SK-N-SH (cell line): ENCODE measurements around the gene TGDS. TPM values are rescaled to one million over a fixed set of nuclear protein-coding genes. Genes with fewer than 3 reads are reported as not detected.

Experiments used
- CTCF ChIA-PET: fragments of 300-600, 350-600 bp; formaldehyde crosslinking; extraction: SDS; loops from one replicate; lab custom pipeline; 2021; lab: Yijun Ruan, JAX
- POLR2A ChIA-PET: fragments of 350-600 bp; sonication (Branson Sonifier 250); formaldehyde crosslinking; extraction: SDS; loops from one replicate; lab custom pipeline; 2020; ENCODE audit warnings: antibody characterized with exemption, inconsistent platforms; lab: Yijun Ruan, JAX
- DNase-seq: peaks from one replicate; pipeline ENCODE4 v3.0.0; 2012
- H2AFZ ChIP-seq: fragments of 200-600 bp; sonication (generic); 2 replicates; pipeline ENCODE4 v1.8.1; 2016; ENCODE audit warnings: antibody characterized with exemption, mild to moderate bottlenecking, low read depth
- H3F3A ChIP-seq: fragments of 200-600 bp; sonication (generic); replicated peaks from 2 replicates; pipeline ENCODE3; 2016; ENCODE audit warnings: antibody characterized with exemption, mild to moderate bottlenecking; ENCODE audit not compliant: insufficient read depth
- H3K27ac ChIP-seq, 2 experiments: fragments of 200-500 bp in 1 of 2; fragments of 200-600 bp in 1 of 2; sonication (Bioruptor generic) in 1 of 2; sonication (generic), shearing (Covaris generic) in 1 of 2; 2 replicates each; pipeline versions ENCODE4 v1.5.1 to v1.6.1; 2014 to 2016; ENCODE audit warnings: low read depth in 2 of 2, inconsistent platforms in 1 of 2, low read length in 1 of 2, mild to moderate bottlenecking in 1 of 2, mixed read lengths in 1 of 2
- H3K27me3 ChIP-seq: fragments of 200-600 bp; sonication (generic), shearing (Covaris generic); 2 replicates; pipeline ENCODE4 v1.6.1; 2016; ENCODE audit warnings: mixed run types; ENCODE audit not compliant: insufficient read depth
- H3K36me3 ChIP-seq, 2 experiments: fragments of 200-500 bp in 1 of 2; fragments of 200-600 bp in 1 of 2; sonication (Bioruptor generic) in 1 of 2; sonication (generic) in 1 of 2; replicated peaks in 1 of 2; 2 replicates each; pipeline versions ENCODE3 to v1.5.1; 2014 to 2016; ENCODE audit warnings: low read length in 1 of 2, mild to moderate bottlenecking in 1 of 2; ENCODE audit not compliant: insufficient read depth in 2 of 2, control insufficient read depth in 1 of 2
- H3K4me1 ChIP-seq, 2 experiments: fragments of 200-500 bp in 1 of 2; fragments of 200-600 bp in 1 of 2; sonication (Bioruptor generic) in 1 of 2; sonication (generic), shearing (Covaris generic) in 1 of 2; 2 replicates each; pipeline versions ENCODE4 v1.5.1 to v1.6.1; 2014 to 2016; ENCODE audit warnings: low read depth in 1 of 2, low read length in 1 of 2, mixed run types in 1 of 2; ENCODE audit not compliant: insufficient read depth in 2 of 2, control insufficient read depth in 1 of 2
- H3K4me2 ChIP-seq: fragments of 200-600 bp; sonication (generic), shearing (Covaris generic); 2 replicates; pipeline ENCODE4 v1.6.1; 2017; ENCODE audit warnings: mixed run types
- H3K4me3 ChIP-seq, 2 experiments: fragments of 200-500 bp in 1 of 2; fragments of 200-600 bp in 1 of 2; sonication (Bioruptor generic) in 1 of 2; sonication (generic), shearing (Covaris generic) in 1 of 2; 2 replicates each; pipeline versions ENCODE4 v1.5.1 to v1.8.1; 2014 to 2016; ENCODE audit warnings: low read depth in 2 of 2, inconsistent platforms in 1 of 2, low read length in 1 of 2, mild to moderate bottlenecking in 1 of 2, mixed read lengths in 1 of 2, moderate library complexity in 1 of 2
- H3K79me2 ChIP-seq: fragments of 200-600 bp; sonication (generic); 2 replicates; pipeline ENCODE4 v1.8.1; 2017; ENCODE audit warnings: mild to moderate bottlenecking; ENCODE audit not compliant: insufficient read depth
- H3K9ac ChIP-seq: fragments of 200-600 bp; sonication (generic); 2 replicates; pipeline ENCODE4 v1.6.1; 2017; ENCODE audit warnings: mixed run types
- H3K9me2 ChIP-seq: fragments of 200-600 bp; sonication (generic); 2 replicates; pipeline ENCODE4 v1.6.1; 2017; ENCODE audit warnings: mixed run types
- H3K9me3 ChIP-seq: fragments of 200-600 bp; sonication (generic); 2 replicates; pipeline ENCODE4 v1.6.1; 2017; ENCODE audit warnings: mixed run types, mild to moderate bottlenecking, moderate library complexity
- H4K20me1 ChIP-seq: fragments of 200-600 bp; sonication (generic); 2 replicates; pipeline ENCODE4 v1.6.1; 2017; ENCODE audit warnings: mild to moderate bottlenecking, mixed run types; ENCODE audit not compliant: insufficient read depth
- CTCF ChIP-seq: fragments of 200-600 bp; sonication (generic); IDR thresholded peaks from 2 replicates; pipeline ENCODE4 v1.6.1; 2017; ENCODE audit warnings: antibody characterized with exemption, mild to moderate bottlenecking, moderate library complexity
- ELF1 ChIP-seq: IDR thresholded peaks from 2 replicates; pipeline ENCODE4 v1.4.0; 2012
- EZH2phosphoT487 ChIP-seq: fragments of 200-600 bp; sonication (generic); IDR thresholded peaks from 2 replicates; pipeline ENCODE4 v1.6.1; 2017; ENCODE audit warnings: low read depth, mixed run types, mild to moderate bottlenecking, antibody characterized with exemption, moderate library complexity, borderline replicate concordance
- FOSL2 ChIP-seq: IDR thresholded peaks from 2 replicates; pipeline ENCODE4 v1.4.0; 2012; ENCODE audit warnings: low read depth, mild to moderate bottlenecking, moderate library complexity, borderline replicate concordance
- FOXJ3 ChIP-seq: sonication (generic); formaldehyde crosslinking; IDR thresholded peaks from 2 replicates; pipeline ENCODE4 v1.5.1; 2020; ENCODE audit warnings: mild to moderate bottlenecking, missing genetic modification reagents
- GABPA ChIP-seq: IDR thresholded peaks from 2 replicates; pipeline ENCODE4 v1.4.0; 2012; ENCODE audit warnings: low read depth, mild to moderate bottlenecking
- JUND ChIP-seq: IDR thresholded peaks from 2 replicates; pipeline ENCODE4 v1.4.0; 2012
- MAX ChIP-seq: IDR thresholded peaks from 2 replicates; pipeline ENCODE4 v1.4.0; 2012; ENCODE audit warnings: low read depth
- MEF2A ChIP-seq: IDR thresholded peaks from 2 replicates; pipeline ENCODE4 v1.4.0; 2012; ENCODE audit warnings: low read depth, borderline replicate concordance
- NFIC ChIP-seq: IDR thresholded peaks from 2 replicates; pipeline ENCODE4 v1.4.0; 2012; ENCODE audit warnings: borderline replicate concordance
- NRF1 ChIP-seq: IDR thresholded peaks from 2 replicates; pipeline ENCODE4 v1.6.1; 2012; ENCODE audit warnings: low read depth, mild to moderate bottlenecking, low read length
- PBX3 ChIP-seq: IDR thresholded peaks from 2 replicates; pipeline ENCODE4; 2012
- RCOR1 ChIP-seq: fragments of 150-350 bp; IDR thresholded peaks from 2 replicates; pipeline ENCODE4 v1.6.1; 2017; ENCODE audit warnings: antibody characterized with exemption, low read length
- RFX5 ChIP-seq: IDR thresholded peaks from 2 replicates; pipeline ENCODE4 v1.6.1; 2012; ENCODE audit warnings: mild to moderate bottlenecking, improper control_type of control experiment, low read length
- SIN3A ChIP-seq: IDR thresholded peaks from 2 replicates; pipeline ENCODE4 v1.6.1; 2012; ENCODE audit warnings: low read depth, mild to moderate bottlenecking, low read length, moderate library complexity, borderline replicate concordance
- SMC3 ChIP-seq: IDR thresholded peaks from 2 replicates; pipeline ENCODE4 v1.6.1; 2012; ENCODE audit warnings: low read depth, low read length, improper control_type of control experiment
- TAF1 ChIP-seq: IDR thresholded peaks from 2 replicates; pipeline ENCODE4 v1.6.1; 2012; ENCODE audit warnings: low read depth, mild to moderate bottlenecking, low read length, moderate library complexity, borderline replicate concordance
- TCF12 ChIP-seq: IDR thresholded peaks from 2 replicates; pipeline ENCODE4 v1.4.0; 2012
- YY1 ChIP-seq: IDR thresholded peaks from 2 replicates; pipeline ENCODE4 v1.4.0; 2012; ENCODE audit warnings: low read depth, mild to moderate bottlenecking
- WGBS: methylation state at CpG from one replicate; pipeline ENCODE4 v1.1.6; 2017; ENCODE audit warnings: low lambda C conversion rate; 5-methylcytosine and 5-hydroxymethylcytosine counted together
- polyA plus RNA-seq, 3 experiments: library from polyadenylated mRNA; depleted of rRNA; stranded (reverse); fragments of >200 nt; gene quantifications; 2 replicates each; pipeline ENCODE4 v1.2.3, GENCODE V29; 2012

TGDS gene
- polyA plus RNA-seq, 1 of the 3 experiments (the other 2 are of a cell fraction): 8.2 TPM

GRCh38 chr13:94525781-94526180 lies 70.2 kb downstream of the TGDS start:
- Histone ChIP-seq H3K36me3 (no peaks in the 10 kb centered on the region), H3K4me1 (no peaks in the 10 kb centered on the region), H3K27me3 (no peaks in the 10 kb centered on the region), H3K9ac (no peak overlapping the region), H2AFZ (no peak overlapping the region)
- POLR2A ChIA-PET: no interaction called here
- TF ChIP-seq NRF1 (no peak), MEF2A (no peak), NFIC (no peak), PBX3 (no peak), MAX (no peak)
- TF ChIP-seq, all 33 proteins: peak for 0
- H3K9me3 ChIP-seq: no peaks in the 10 kb centered on the region
- H3K9me2 ChIP-seq: no peaks in the 10 kb centered on the region
- no peak overlapping the region for H3K4me2 ChIP-seq
- no peak overlapping the region for H3K27ac ChIP-seq
- 21% methylated on average over 2 of the region's 2 CpGs for WGBS
- no peaks in the 10 kb centered on the region for H3K79me2 ChIP-seq
- CTCF ChIA-PET: interaction anchor here (1.1 to 1.7 kb wide), 2 partner anchors 32 to 90 kb away, joined by 3 to 7 read pairs; no protein-coding TSS in a partner anchor
- H3K4me3 ChIP-seq: no peak overlapping the region
- H3F3A ChIP-seq: no peaks in the 10 kb centered on the region
- DNase-seq: no peak
- no peaks in the 10 kb centered on the region for H4K20me1 ChIP-seq

GRCh38 chr13:94524407-94524806 lies 71.5 kb downstream of the TGDS start:
- H3K4me1 ChIP-seq: no peaks in the 10 kb centered on the region
- H3K27me3 ChIP-seq: no peaks in the 10 kb centered on the region
- no peaks in the 10 kb centered on the region for H3K79me2 ChIP-seq
- TF ChIP-seq ELF1 (no peak), RFX5 (no peak), SMC3 (no peak), FOXJ3 (CRISPR knock-in tag) (no peak), GABPA (no peak), EZH2phosphoT487 (no peak), RCOR1 (no peak), JUND (no peak), NFIC (no peak), SIN3A (no peak), YY1 (no peak), TAF1 (no peak), FOSL2 (no peak), TCF12 (no peak), PBX3 (no peak), CTCF (no peak)
- CTCF ChIA-PET: no interaction called here
- H3K4me2 ChIP-seq: no peak overlapping the region
- WGBS: 49% methylated on average over 6 of the region's 7 CpGs
- H3K9me3 ChIP-seq: no peaks in the 10 kb centered on the region
- H2AFZ ChIP-seq: no peak overlapping the region
- DNase-seq: no peak
- no peaks in the 10 kb centered on the region for H3K36me3 ChIP-seq
- no peak overlapping the region for H3K4me3 ChIP-seq
- H4K20me1 ChIP-seq: no peaks in the 10 kb centered on the region
- no peaks in the 10 kb centered on the region for H3F3A ChIP-seq
- no peak overlapping the region for H3K27ac ChIP-seq
- no peak overlapping the region for H3K9ac ChIP-seq
- POLR2A ChIA-PET: no interaction called here
- H3K9me2 ChIP-seq: no peaks in the 10 kb centered on the region
